ENCODE measurements around the gene ATG9A. TPM values are rescaled to one million over a fixed set of nuclear protein-coding genes. Genes with fewer than 3 reads are reported as not detected.

The ATG9A gene
- total and polyA plus RNA-seq, 9 of the 15 experiments (the other 6 are each of a cell fraction or from before 2014, with no cell fraction given), result 0.25 to 65.6 (median 23.4) TPM

GRCh38 chr2:219177552-219178376 lies 51.7 kb downstream of the ATG9A start, which contains the start of gene RETREG2 (continued):
- TF ChIP-seq AFF4 (CRISPR knock-in tag; IDR thresholded peaks at IDR 0.05) (no peak), KLF13 (tag; IDR thresholded peaks at IDR 0.05; ENCODE audit: borderline replicate concordance, low read depth) (no peak), CC2D1A (IDR thresholded peaks at IDR 0.05) (no peak), BCLAF1 (IDR thresholded peaks at IDR 0.05; ENCODE audit: borderline replicate concordance in 1 of 2, control insufficient read depth in 1 of 2, low read depth in 2 of 2, low read length in 1 of 2) (no peak), SETDB1 (IDR thresholded peaks at IDR 0.05; ENCODE audit: low read length) (no peak), HES1 (IDR thresholded peaks at IDR 0.05; ENCODE audit: low read depth) (no peak), POLR3A (IDR thresholded peaks at IDR 0.05; ENCODE audit: borderline replicate concordance, extremely low read depth, insufficient read depth, insufficient read length) (no peak), ZFPM2 (CRISPR knock-in tag; IDR thresholded peaks at IDR 0.05) (no peak), NKRF (IDR thresholded peaks at IDR 0.05; ENCODE audit: borderline replicate concordance) (no peak), POLR2A (conservative IDR thresholded peaks at IDR 0.05) (peak; percentile 82), RB1 (IDR thresholded peaks at IDR 0.05; ENCODE audit: low read depth) (no peak), E2F1 (CRISPR knock-in tag; IDR thresholded peaks at IDR 0.05) (no peak), ZSCAN32 (CRISPR knock-in tag; IDR thresholded peaks at IDR 0.05) (no peak)
